H1 (cell line): ENCODE measurements around the gene DLK1. TPM values are rescaled to one million over a fixed set of nuclear protein-coding genes. Genes with fewer than 3 reads are reported as not detected.

Experiments used
- CTBP2 ChIP-seq: IDR thresholded peaks from 2 replicates; pipeline ENCODE4 v1.7.0; 2011; ENCODE audit warnings: borderline replicate concordance, mild to moderate bottlenecking, moderate library complexity, mixed read lengths, low read length; ENCODE audit not compliant: insufficient read depth, insufficient read length
- FOSL1 ChIP-seq: IDR thresholded peaks from 2 replicates; pipeline ENCODE4 v1.6.1; 2011; ENCODE audit warnings: mild to moderate bottlenecking, low read depth, low read length, moderate library complexity; ENCODE audit not compliant: insufficient read depth
- NANOG ChIP-seq: IDR thresholded peaks from 2 replicates; pipeline ENCODE4 v1.6.1; 2011; ENCODE audit warnings: low read length, low read depth, mild to moderate bottlenecking, inconsistent platforms; ENCODE audit not compliant: insufficient read depth, poor library complexity, severe bottlenecking
- TBP ChIP-seq: IDR thresholded peaks from 2 replicates; pipeline ENCODE4 v1.6.1; 2011; ENCODE audit warnings: low read depth, low read length, improper control_type of control experiment
- polyA plus RNA-seq, 7 experiments: library from polyadenylated mRNA; depleted of rRNA in 3 of 7; stranded (reverse) in 5 of 7; unstranded in 2 of 7; fragments of >200 nt in 5 of 7; fragments of 200-250 nt in 2 of 7; gene quantifications; 1 replicate in 5 of 7; 2 replicates in 1 of 7; 4 replicates in 1 of 7; pipeline versions ENCODE4 v1.2.1 to v1.2.3, GENCODE V29; 2011 to 2013; ENCODE audit warnings: missing spikeins in 2 of 7, mixed read lengths in 2 of 7
- total RNA-seq: library from RNA; stranded (reverse); fragmentation: NEBNext Ultra II Directional; extraction: Animal tissue kit (Norgen Biotek cat#: 25700); gene quantifications from 2 replicates; pipeline ENCODE4 v1.2.1, GENCODE V29; 2021
- TF ChIP-seq, protein P1 (sequence below): IDR thresholded peaks from 2 replicates; pipeline ENCODE4 v1.6.1; 2011; ENCODE audit warnings: low read length, improper control_type of control experiment
- TF ChIP-seq, protein P2 (sequence below): IDR thresholded peaks from 2 replicates; pipeline ENCODE4 v1.6.1; 2012; ENCODE audit warnings: inconsistent platforms

The DLK1 gene
- total and polyA plus RNA-seq, 2 of the 8 experiments (the other 6 are each of a cell fraction or from before 2014, with no cell fraction given), result 1.3 to 2.4 TPM

- TF ChIP-seq, protein P1, sequence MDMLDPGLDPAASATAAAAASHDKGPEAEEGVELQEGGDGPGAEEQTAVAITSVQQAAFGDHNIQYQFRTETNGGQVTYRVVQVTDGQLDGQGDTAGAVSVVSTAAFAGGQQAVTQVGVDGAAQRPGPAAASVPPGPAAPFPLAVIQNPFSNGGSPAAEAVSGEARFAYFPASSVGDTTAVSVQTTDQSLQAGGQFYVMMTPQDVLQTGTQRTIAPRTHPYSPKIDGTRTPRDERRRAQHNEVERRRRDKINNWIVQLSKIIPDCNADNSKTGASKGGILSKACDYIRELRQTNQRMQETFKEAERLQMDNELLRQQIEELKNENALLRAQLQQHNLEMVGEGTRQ, result no peak
- TF ChIP-seq CTBP2 (no peak), FOSL1 (no peak), NANOG (no peak), TBP (no peak)
- TF ChIP-seq, protein P2, sequence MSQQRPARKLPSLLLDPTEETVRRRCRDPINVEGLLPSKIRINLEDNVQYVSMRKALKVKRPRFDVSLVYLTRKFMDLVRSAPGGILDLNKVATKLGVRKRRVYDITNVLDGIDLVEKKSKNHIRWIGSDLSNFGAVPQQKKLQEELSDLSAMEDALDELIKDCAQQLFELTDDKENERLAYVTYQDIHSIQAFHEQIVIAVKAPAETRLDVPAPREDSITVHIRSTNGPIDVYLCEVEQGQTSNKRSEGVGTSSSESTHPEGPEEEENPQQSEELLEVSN, result no peak
Observed at GRCh38 chr14:100711493-100711892, 15.2 kb upstream of the DLK1 start (continued).
